Adrenal gland (tissue), 12 donors: ENCODE data around the gene ACOT7. TPM values are rescaled to one million over a fixed set of nuclear protein-coding genes. Genes with fewer than 3 reads are reported as not detected.

Source experiments
- DNase-seq, 7 donors: peaks; one replicate each; pipeline ENCODE4 v3.0.0-alpha.2; 2019 to 2020
- H3K27ac ChIP-seq, 5 donors: fragments of 200-600 bp; sonication (generic) in 4 of 5; 1 replicate in 3 of 5; 2 replicates in 2 of 5; pipeline versions ENCODE4 v1.5.1 to v1.8.0; 2016 to 2020; ENCODE audit warnings: mild to moderate bottlenecking in 1 of 5
- H3K27me3 ChIP-seq: fragments of 200-600 bp; 2 replicates; pipeline ENCODE4 v1.8.0; 2021
- H3K36me3 ChIP-seq, 2 donors: fragments of 200-600 bp; replicated peaks in 1 of 2; 1 replicate in 1 of 2; 2 replicates in 1 of 2; pipeline versions ENCODE4 v1.5.1 to v1.8.0; 2018 to 2022
- H3K4me1 ChIP-seq, 2 donors: fragments of 200-600 bp; replicated peaks in 1 of 2; 1 replicate in 1 of 2; 2 replicates in 1 of 2; pipeline versions ENCODE4 v1.5.1 to v1.8.0; 2018 to 2021
- H3K4me3 ChIP-seq, 4 donors: fragments of 200-600 bp; sonication (generic) in 3 of 4; one replicate each; pipeline ENCODE4 v1.5.1; 2016 to 2018
- H3K9me3 ChIP-seq, 3 donors: fragments of 200-600 bp; sonication (generic) in 1 of 3; replicated peaks in 1 of 3; 1 replicate in 2 of 3; 2 replicates in 1 of 3; pipeline versions ENCODE4 v1.5.1 to v1.8.0; 2016 to 2021
- CTCF ChIP-seq, 6 experiments: fragments of 450-650 bp in 4 of 6; fragments of 200-600 bp in 2 of 6; sonication (generic) in 1 of 6; IDR thresholded peaks; 1 replicate in 5 of 6; 2 replicates in 1 of 6; pipeline versions ENCODE4 v1.5.1 to v1.8.0; 2016 to 2021; ENCODE audit warnings: antibody characterized with exemption in 6 of 6, mild to moderate bottlenecking in 2 of 6, moderate library complexity in 1 of 6
- POLR2A ChIP-seq, 2 donors: fragments of 450-650 bp; IDR thresholded peaks; one replicate each; pipeline ENCODE4 v1.6.1; 2017; ENCODE audit warnings: antibody characterized with exemption in 2 of 2, mild to moderate bottlenecking in 2 of 2, moderate library complexity in 1 of 2
- WGBS, 4 donors: extraction: QIAGEN DNeasy Blood & Tissue Kit in 2 of 4; methylation state at CpG; one replicate each; pipeline versions ENCODE4 v1.1.5 to v1.1.7; 2013 to 2017; 5-methylcytosine and 5-hydroxymethylcytosine counted together
- intact Hi-C, 2 donors: fragments of 100-400 bp; cut with DNase I; formaldehyde crosslinking; loops; one replicate each; pipeline versions ENCODE4 v1.14.1 to v1.15.0; 2022 to 2023
- polyA plus RNA-seq, 3 donors: library from polyadenylated mRNA; stranded (reverse); fragments of 200-250 nt in 2 of 3; fragments of 350-450 nt in 1 of 3; fragmentation: Illumina TruSeq in 1 of 3; extraction: RNeasy Lipid Tissue Mini Kit (QIAGEN cat#74804) in 1 of 3; gene quantifications; one replicate each; pipeline ENCODE4 v1.2.3, GENCODE V29; 2013 to 2014
- total RNA-seq, 9 donors: library from RNA; depleted of rRNA in 4 of 9; stranded (reverse); fragments of >200 nt in 4 of 9; fragments of 120-200 nt in 1 of 9; fragmentation: NEBNext Ultra II Directional in 1 of 9; extraction: Animal tissue kit (Norgen Biotek cat#: 25700) in 1 of 9; gene quantifications; one replicate each; pipeline versions ENCODE4 v1.1.0 to v1.2.4, GENCODE V29; 2013 to 2023
- donor health status: healthy with polysubstance abuse.
- donor health status: Bipolar disorder and iron deficiency.
- donor health status: DM: yes; HTN: yes; CAD: no.
- donor health status: DM: no; HTN: no; CAD: no.
- donor health status: DM: no; HTN: no; CAD: no.
- donor health status: DM: yes; HTN: yes; CAD: no.

ACOT7 gene
- total and polyA plus RNA-seq, 12 donors: 8.4 to 29.4 (median 14.5) TPM

GRCh38 chr1:6248932-6249738 lies 144.4 kb downstream of the ACOT7 start:
- H3K9me3 ChIP-seq: no peaks in the 10 kb centered on the region
- 7 to 25% (median 17%) methylated on average over 4 to 96 of the region's 96 CpGs for WGBS, 4 donors
- no peaks in the 10 kb centered on the region for H3K36me3 ChIP-seq
- H3K4me1 ChIP-seq: peaks cover 0 to 20% of the 10 kb centered on the region in 2 donors
- DNase-seq: peak in 1 of 7 donors; percentile 32
- H3K4me3 ChIP-seq: no peak overlapping the region
- H3K27ac ChIP-seq: no peak overlapping the region
- H3K27me3 ChIP-seq: peaks cover 21% of the 10 kb centered on the region
- no peak for TF ChIP-seq CTCF (IDR thresholded peaks at IDR 0.05)
- no peak for TF ChIP-seq POLR2A (IDR thresholded peaks at IDR 0.05)
- intact Hi-C loops: loop anchor here (5.0 kb wide), 3 partner anchors 33 to 163 kb away; no protein-coding TSS in a partner anchor

GRCh38 chr1:6248161-6248776 lies 145.3 kb downstream of the ACOT7 start:
- intact Hi-C loops: loop anchor here (5.0 kb wide), 3 partner anchors 34 to 164 kb away; no protein-coding TSS in a partner anchor

GRCh38 chr1:6247651-6248050 lies 145.9 kb downstream of the ACOT7 start:
- no peak for DNase-seq
- Histone ChIP-seq H3K27ac (no peak overlapping the region), H3K4me3 (no peak overlapping the region), H3K36me3 (no peaks in the 10 kb centered on the region), H3K4me1 (peaks cover 0 to 20% of the 10 kb centered on the region in 2 donors), H3K9me3 (no peaks in the 10 kb centered on the region), H3K27me3 (peaks cover 34% of the 10 kb centered on the region)
- intact Hi-C loops: loop anchor here (2.0 to 5.0 kb wide), 5 partner anchors 35 to 165 kb away; no protein-coding TSS in a partner anchor
- TF ChIP-seq POLR2A (IDR thresholded peaks at IDR 0.05) (no peak), CTCF (IDR thresholded peaks at IDR 0.05) (no peak)
- WGBS, 4 donors: 63 to 90% (median 73%) methylated on average over 2 to 5 of the region's 5 CpGs

More at GRCh38 chr1:6248161-6248776, 145.3 kb downstream of the ACOT7 start:
- TF ChIP-seq CTCF (IDR thresholded peaks at IDR 0.05) (no peak), POLR2A (IDR thresholded peaks at IDR 0.05) (no peak)
- Histone ChIP-seq H3K4me1 (peaks cover 0 to 20% of the 10 kb centered on the region in 2 donors), H3K4me3 (no peak overlapping the region), H3K27me3 (peaks cover 28% of the 10 kb centered on the region), H3K9me3 (no peaks in the 10 kb centered on the region), H3K36me3 (no peaks in the 10 kb centered on the region), H3K27ac (no peak overlapping the region)
- DNase-seq: peak in 4 of 7 donors; percentile 51 to 65 (median 62)
- 54 to 58% (median 56%) methylated on average over 13 to 14 of the region's 14 CpGs for WGBS, 4 donors
